Caco-2 (cell line): ENCODE results near the gene TGFB3. TPM values are rescaled to one million over a fixed set of nuclear protein-coding genes. Genes with fewer than 3 reads are reported as not detected.
"Not testable (repeated sequence)": the region's sequence is repeated elsewhere in the genome, so short reads cannot be mapped to it uniquely, and the experiment has no call there.

Experiments used
- BruUV-seq: library from RNA; stranded (reverse); fragments of 400-500 nt; replicated peaks from 2 replicates; lab custom pipeline; 2021; lab: Mats Ljungman, UMichigan
- CTCF ChIA-PET: fragments of 300-600 bp; sonication (Branson Sonifier 250); formaldehyde crosslinking; loops from one replicate; lab custom pipeline; 2022; ENCODE audit warnings: antibody characterized with exemption; lab: Charles Lee
- POLR2A ChIA-PET: fragments of 300-600 bp; sonication (Branson Sonifier 250); formaldehyde crosslinking; loops from one replicate; lab custom pipeline; 2022; ENCODE audit warnings: antibody characterized with exemption; lab: Charles Lee
- DNase-seq, 2 experiments: peaks; one replicate each; pipeline versions ENCODE4 v3.0.0 to v3.0.0-alpha.2; 2020 to 2022
- H3K27me3 ChIP-seq: replicated peaks from 2 replicates; pipeline ENCODE4 v1.6.0; 2011; ENCODE audit warnings: low read length; ENCODE audit not compliant: control insufficient read depth, insufficient read depth
- H3K36me3 ChIP-seq: 2 replicates; pipeline ENCODE4 v1.5.1; 2011; ENCODE audit warnings: low read length; ENCODE audit not compliant: control insufficient read depth, insufficient read depth
- H3K4me1 ChIP-seq: fragments of 250-450 bp; sonication (Bioruptor Pico); 2 replicates; pipeline ENCODE4 v1.5.1; 2020; ENCODE audit warnings: mild to moderate bottlenecking
- H3K4me3 ChIP-seq: 2 replicates; pipeline ENCODE4 v1.5.1; 2011; ENCODE audit warnings: low read depth, mild to moderate bottlenecking, control low read depth, low read length
- H3K9me3 ChIP-seq: fragments of 250-450 bp; sonication (Bioruptor Pico); 2 replicates; pipeline ENCODE4 v1.5.1; 2020; ENCODE audit warnings: mild to moderate bottlenecking, moderate library complexity
- H3K27ac Mint-ChIP-seq: one replicate; pipeline ENCODE4 v1.8.0; 2022; ENCODE audit warnings: mixed read lengths; ENCODE audit not compliant: unreplicated experiment
- H3K27me3 Mint-ChIP-seq: one replicate; pipeline ENCODE4 v1.8.0; 2022; ENCODE audit warnings: mixed read lengths; ENCODE audit not compliant: insufficient read depth, unreplicated experiment
- H3K36me3 Mint-ChIP-seq: one replicate; pipeline ENCODE4 v1.8.0; 2022; ENCODE audit warnings: mild to moderate bottlenecking, mixed read lengths; ENCODE audit not compliant: insufficient read depth, unreplicated experiment
- H3K4me1 Mint-ChIP-seq: one replicate; pipeline ENCODE4 v1.8.0; 2022; ENCODE audit warnings: low read depth, mixed read lengths; ENCODE audit not compliant: unreplicated experiment
- H3K4me3 Mint-ChIP-seq: one replicate; pipeline ENCODE4 v1.8.0; 2022; ENCODE audit warnings: mild to moderate bottlenecking, moderate library complexity, mixed read lengths; ENCODE audit not compliant: unreplicated experiment
- H3K9me3 Mint-ChIP-seq: one replicate; pipeline ENCODE4 v1.8.0; 2022; ENCODE audit warnings: mixed read lengths; ENCODE audit not compliant: unreplicated experiment
- CTCF ChIP-seq, 2 experiments: fragments of 200-600 bp in 1 of 2; IDR thresholded peaks; 1 replicate in 1 of 2; 2 replicates in 1 of 2; pipeline versions ENCODE4 v1.5.1 to v1.8.0; 2011 to 2022; ENCODE audit warnings: antibody characterized with exemption in 1 of 2, control low read depth in 1 of 2, inconsistent platforms in 1 of 2, low read depth in 1 of 2, low read length in 1 of 2, mild to moderate bottlenecking in 1 of 2, moderate library complexity in 1 of 2; ENCODE audit not compliant: insufficient read depth in 1 of 2, severe bottlenecking in 1 of 2, unreplicated experiment in 1 of 2
- intact Hi-C: fragments of 100-400 bp; cut with micrococcal nuclease; formaldehyde crosslinking; loops from one replicate; pipeline ENCODE4 v1.10.0; 2022; ENCODE audit not compliant: unreplicated experiment
- total RNA-seq: library from RNA; stranded (reverse); gene quantifications from 2 replicates; pipeline ENCODE4 v1.2.3, GENCODE V29; 2022

Gene TGFB3
- total RNA-seq, 1 experiment from 2014 or later: 10.2 TPM

- Mint-ChIP-seq H3K27me3 (no peaks in the 10 kb centered on the region), H3K4me1 (no peaks in the 10 kb centered on the region), H3K4me3 (no peak overlapping the region), H3K36me3 (peaks cover 6% of the 10 kb centered on the region), H3K27ac (no peak overlapping the region), H3K9me3 (no peaks in the 10 kb centered on the region)
- CTCF ChIA-PET: no interaction called here
- DNase-seq: no peak
- no TSS peak for BruUV-seq
- Histone ChIP-seq H3K9me3 (peaks cover 7% of the 10 kb centered on the region), H3K36me3 (no peaks in the 10 kb centered on the region), H3K27me3 (no peaks in the 10 kb centered on the region), H3K4me3 (no peak overlapping the region), H3K4me1 (no peaks in the 10 kb centered on the region)
- TF ChIP-seq CTCF (IDR thresholded peaks at IDR 0.05; ENCODE audit: insufficient read depth in 1 of 2, low read depth in 1 of 2, low read length in 1 of 2, severe bottlenecking in 1 of 2, unreplicated experiment in 1 of 2): no peak
- intact Hi-C loops: no loop called here
- POLR2A ChIA-PET: no interaction called here
These were observed 33.4 kb upstream of the TGFB3 start for GRCh38 chr14:76015191-76015590.

GRCh38 chr14:76012354-76012753 lies 30.6 kb upstream of the TGFB3 start:
- no peak for DNase-seq
- ChIA-PET POLR2A (no interaction called here), CTCF (no interaction called here)
- H3K27ac Mint-ChIP-seq: no peak overlapping the region
- Histone ChIP-seq H3K4me1 (no peaks in the 10 kb centered on the region), H3K27me3 (no peaks in the 10 kb centered on the region), H3K9me3 (no peaks in the 10 kb centered on the region), H3K4me3 (no peak overlapping the region), H3K36me3 (no peaks in the 10 kb centered on the region)
- intact Hi-C loops: no loop called here
- no peaks in the 10 kb centered on the region for H3K4me1 Mint-ChIP-seq
- TF ChIP-seq CTCF (IDR thresholded peaks at IDR 0.05; ENCODE audit: insufficient read depth in 1 of 2, low read depth in 1 of 2, low read length in 1 of 2, severe bottlenecking in 1 of 2, unreplicated experiment in 1 of 2): no peak
- peaks cover 6% of the 10 kb centered on the region for H3K36me3 Mint-ChIP-seq
- H3K27me3 Mint-ChIP-seq: no peaks in the 10 kb centered on the region
- no TSS peak for BruUV-seq
- H3K9me3 Mint-ChIP-seq: no peaks in the 10 kb centered on the region
- no peak overlapping the region for H3K4me3 Mint-ChIP-seq

- no peaks in the 10 kb centered on the region for H3K4me1 Mint-ChIP-seq
- no peak overlapping the region for H3K4me3 Mint-ChIP-seq
- ChIA-PET POLR2A (no interaction called here), CTCF (no interaction called here)
- DNase-seq: no peak
- intact Hi-C loops: no loop called here
- H3K36me3 Mint-ChIP-seq: peaks cover 6% of the 10 kb centered on the region
- H3K27me3 Mint-ChIP-seq: no peaks in the 10 kb centered on the region
- H3K9me3 Mint-ChIP-seq: no peaks in the 10 kb centered on the region
- no peaks in the 10 kb centered on the region for H3K27me3 ChIP-seq
- H3K27ac Mint-ChIP-seq: no peak overlapping the region
- H3K4me1 ChIP-seq: no peaks in the 10 kb centered on the region
- BruUV-seq: no TSS peak
- H3K4me3 ChIP-seq: no peak overlapping the region
- no peaks in the 10 kb centered on the region for H3K36me3 ChIP-seq
- no peaks in the 10 kb centered on the region for H3K9me3 ChIP-seq
- no peak for TF ChIP-seq CTCF (IDR thresholded peaks at IDR 0.05; ENCODE audit: insufficient read depth in 1 of 2, low read depth in 1 of 2, low read length in 1 of 2, severe bottlenecking in 1 of 2, unreplicated experiment in 1 of 2)
These were observed 30.1 kb upstream of the TGFB3 start for GRCh38 chr14:76011930-76012329.

GRCh38 chr14:76009627-76010026 lies 27.8 kb upstream of the TGFB3 start:
- DNase-seq, BruUV-seq, H3K27me3 Mint-ChIP-seq, H3K4me1 ChIP-seq, H3K27me3 ChIP-seq, H3K4me1 Mint-ChIP-seq, H3K36me3 ChIP-seq, H3K4me3 ChIP-seq, H3K4me3 Mint-ChIP-seq, H3K9me3 Mint-ChIP-seq, intact Hi-C loops, CTCF ChIA-PET, H3K9me3 ChIP-seq, H3K27ac Mint-ChIP-seq: not testable (repeated sequence)
- peaks cover 17% of the 10 kb centered on the region for H3K36me3 Mint-ChIP-seq
- POLR2A ChIA-PET: interaction anchor here (0.5 kb wide), 1 partner anchor 356 kb away, joined by 4 read pairs; no protein-coding TSS in a partner anchor
